ENCODE data around the gene LCP2.

GRCh38 chr5:170288151-170288550 lies 9.4 kb downstream of the LCP2 start:
- TF ChIP-seq, protein P1, sequence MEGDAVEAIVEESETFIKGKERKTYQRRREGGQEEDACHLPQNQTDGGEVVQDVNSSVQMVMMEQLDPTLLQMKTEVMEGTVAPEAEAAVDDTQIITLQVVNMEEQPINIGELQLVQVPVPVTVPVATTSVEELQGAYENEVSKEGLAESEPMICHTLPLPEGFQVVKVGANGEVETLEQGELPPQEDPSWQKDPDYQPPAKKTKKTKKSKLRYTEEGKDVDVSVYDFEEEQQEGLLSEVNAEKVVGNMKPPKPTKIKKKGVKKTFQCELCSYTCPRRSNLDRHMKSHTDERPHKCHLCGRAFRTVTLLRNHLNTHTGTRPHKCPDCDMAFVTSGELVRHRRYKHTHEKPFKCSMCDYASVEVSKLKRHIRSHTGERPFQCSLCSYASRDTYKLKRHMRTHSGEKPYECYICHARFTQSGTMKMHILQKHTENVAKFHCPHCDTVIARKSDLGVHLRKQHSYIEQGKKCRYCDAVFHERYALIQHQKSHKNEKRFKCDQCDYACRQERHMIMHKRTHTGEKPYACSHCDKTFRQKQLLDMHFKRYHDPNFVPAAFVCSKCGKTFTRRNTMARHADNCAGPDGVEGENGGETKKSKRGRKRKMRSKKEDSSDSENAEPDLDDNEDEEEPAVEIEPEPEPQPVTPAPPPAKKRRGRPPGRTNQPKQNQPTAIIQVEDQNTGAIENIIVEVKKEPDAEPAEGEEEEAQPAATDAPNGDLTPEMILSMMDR (IDR thresholded peaks at IDR 0.05 in 2 of 3, conservative IDR thresholded peaks at IDR 0.05 in 1 of 3; ENCODE audit: control insufficient read depth in 2 of 3, extremely low read depth in 1 of 3, insufficient read depth in 1 of 3, low read depth in 3 of 3, low read length in 3 of 3) = no peak
- no peak for TF ChIP-seq REST (IDR thresholded peaks at IDR 0.05; ENCODE audit: low read depth, low read length)
- TF ChIP-seq EZH2 (IDR thresholded peaks at IDR 0.05; ENCODE audit: borderline replicate concordance, control insufficient read depth, low read depth, low read length) = no peak
- no peak for TF ChIP-seq ATF7 (IDR thresholded peaks at IDR 0.05; ENCODE audit: low read depth)
- TF ChIP-seq IRF3 (IDR thresholded peaks at IDR 0.05) = no peak
- TF ChIP-seq ETV6 (conservative IDR thresholded peaks at IDR 0.05 in 1 of 2, IDR thresholded peaks at IDR 0.05 in 1 of 2; ENCODE audit: borderline replicate concordance in 1 of 2, low read depth in 1 of 2) = no peak
